ENCODE results near the gene PKN1.

DNA sequence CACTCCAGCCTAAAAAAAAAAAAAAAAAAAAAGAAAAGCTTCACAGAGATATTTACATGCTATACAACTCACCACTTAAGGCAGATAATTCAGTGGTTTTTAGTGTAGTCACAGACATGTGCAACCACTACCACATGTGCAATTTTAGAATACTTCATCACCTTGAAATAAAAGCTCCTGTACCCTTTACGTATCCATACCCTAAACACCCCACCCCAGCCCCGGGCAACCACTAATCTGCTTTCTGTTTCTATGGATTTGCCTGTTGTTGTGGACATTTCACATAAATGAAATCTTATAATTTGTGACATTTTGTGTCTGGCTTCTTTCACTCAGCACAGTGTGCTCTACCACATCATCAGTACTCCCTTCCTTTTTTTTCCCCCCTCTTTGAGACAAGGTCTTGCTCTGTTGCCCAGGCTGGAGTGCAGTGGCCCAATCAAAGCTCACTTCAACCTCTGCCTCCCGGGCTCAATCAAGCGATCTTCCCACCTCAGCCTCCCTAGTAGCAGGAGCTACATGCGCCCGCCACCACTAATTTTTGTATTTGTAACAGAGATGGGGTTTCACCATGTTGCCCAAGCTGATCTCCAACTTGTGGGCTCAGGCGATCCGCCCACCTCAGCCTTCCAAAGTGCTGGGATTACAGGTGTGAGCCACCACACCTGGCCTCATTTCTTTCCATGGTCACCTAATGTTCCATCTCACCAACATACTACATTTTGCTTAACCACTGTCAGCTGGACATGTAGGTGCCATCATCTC is 18.0 kb upstream of the PKN1 start:
- TF ChIP-seq EZH2 (IDR thresholded peaks at IDR 0.05; ENCODE audit: insufficient read depth, poor library complexity, severe bottlenecking), result no peak
- no peak for TF ChIP-seq EZH2phosphoT487 (IDR thresholded peaks at IDR 0.05; ENCODE audit: insufficient read depth, low read depth)

All from GM23248 (cell line).